GM23338 (cell line): ENCODE measurements around the gene TNFAIP3. TPM values are rescaled to one million over a fixed set of nuclear protein-coding genes. Genes with fewer than 3 reads are reported as not detected.

Experiments
- ATAC-seq: fragments of 200-7000 bp; cut with Tn5 transposase; 3 replicates; pipeline ENCODE4 v1.9.1; 2020
- DNase-seq: peaks from one replicate; pipeline ENCODE4 v3.0.0-alpha.2; 2015; ENCODE audit warnings: low spot score
- H2AFZ ChIP-seq: fragments of 200-600 bp; sonication (generic); 2 replicates; pipeline ENCODE4 v1.8.0; 2016; ENCODE audit warnings: antibody characterized with exemption, mild to moderate bottlenecking, moderate library complexity
- H3F3A ChIP-seq: fragments of 200-600 bp; sonication (generic); replicated peaks from 2 replicates; pipeline ENCODE4 v1.8.0; 2017; ENCODE audit warnings: antibody characterized with exemption, mixed run types, low read depth
- H3K27ac ChIP-seq: fragments of 200-600 bp; sonication (generic); 2 replicates; pipeline ENCODE4 v1.6.1; 2016; ENCODE audit warnings: low read depth
- H3K27me3 ChIP-seq: fragments of 200-600 bp; sonication (generic); 2 replicates; pipeline ENCODE4 v1.8.0; 2016; ENCODE audit warnings: mild to moderate bottlenecking, mixed run types, moderate library complexity; ENCODE audit not compliant: insufficient read depth
- H3K36me3 ChIP-seq: fragments of 200-600 bp; sonication (generic); 2 replicates; pipeline ENCODE4 v1.8.0; 2016; ENCODE audit warnings: mild to moderate bottlenecking; ENCODE audit not compliant: insufficient read depth
- H3K4me1 ChIP-seq: fragments of 200-600 bp; sonication (generic); 2 replicates; pipeline ENCODE4 v1.8.0; 2016; ENCODE audit warnings: mild to moderate bottlenecking, moderate library complexity; ENCODE audit not compliant: insufficient read depth
- H3K4me2 ChIP-seq: fragments of 200-600 bp; sonication (generic); 2 replicates; pipeline ENCODE4 v1.7.1; 2017; ENCODE audit warnings: mixed run types
- H3K4me3 ChIP-seq: fragments of 200-600 bp; sonication (generic); 2 replicates; pipeline ENCODE4 v1.6.1; 2016; ENCODE audit warnings: mixed run types
- H3K79me2 ChIP-seq: fragments of 200-600 bp; sonication (generic); replicated peaks from 2 replicates; pipeline ENCODE4 v1.8.0; 2017; ENCODE audit warnings: mild to moderate bottlenecking; ENCODE audit not compliant: insufficient read depth
- H3K9me2 ChIP-seq: fragments of 200-600 bp; sonication (generic); 2 replicates; pipeline ENCODE4 v1.8.0; 2017; ENCODE audit not compliant: insufficient read depth
- H4K20me1 ChIP-seq: fragments of 200-600 bp; sonication (generic); replicated peaks from 2 replicates; pipeline ENCODE4 v1.8.0; 2017; ENCODE audit warnings: mild to moderate bottlenecking; ENCODE audit not compliant: insufficient read depth
- H3K27ac Mint-ChIP-seq: 2 replicates; pipeline ENCODE4 v1.8.0; 2020; ENCODE audit warnings: inconsistent platforms, mild to moderate bottlenecking, moderate library complexity, mixed read lengths
- H3K27me3 Mint-ChIP-seq: 3 replicates; pipeline ENCODE4 v1.8.0; 2022; ENCODE audit warnings: low read depth, mild to moderate bottlenecking, moderate library complexity, mixed read lengths, inconsistent platforms; ENCODE audit not compliant: insufficient read depth, poor library complexity
- H3K36me3 Mint-ChIP-seq: 3 replicates; pipeline ENCODE4 v1.8.0; 2021; ENCODE audit warnings: low read depth, mild to moderate bottlenecking, inconsistent platforms, moderate library complexity, mixed read lengths
- H3K4me1 Mint-ChIP-seq: 3 replicates; pipeline ENCODE4 v1.8.0; 2020; ENCODE audit warnings: mild to moderate bottlenecking, inconsistent platforms, mixed read lengths
- H3K4me3 Mint-ChIP-seq: 3 replicates; pipeline ENCODE4 v1.8.0; 2021; ENCODE audit warnings: moderate library complexity, mild to moderate bottlenecking, inconsistent platforms, mixed read lengths
- H3K9me3 Mint-ChIP-seq: 3 replicates; pipeline ENCODE4 v1.8.0; 2020; ENCODE audit warnings: moderate library complexity, mild to moderate bottlenecking, inconsistent platforms, mixed read lengths
- CREB1 ChIP-seq: fragments of 250-450 bp; sonication (Bioruptor Pico); IDR thresholded peaks from 2 replicates; pipeline ENCODE4 v1.5.0; 2020; ENCODE audit warnings: low read depth, mild to moderate bottlenecking, moderate library complexity
- EZH2 ChIP-seq: fragments of 200-600 bp; sonication (generic); IDR thresholded peaks from one replicate; pipeline ENCODE4 v1.8.0; 2017; ENCODE audit warnings: antibody characterized with exemption, mild to moderate bottlenecking, low read depth; ENCODE audit not compliant: unreplicated experiment
- EZH2phosphoT487 ChIP-seq: fragments of 200-600 bp; sonication (generic); IDR thresholded peaks from one replicate; pipeline ENCODE4 v1.8.1; 2018; ENCODE audit warnings: antibody characterized with exemption; ENCODE audit not compliant: unreplicated experiment
- JUNB ChIP-seq: IDR thresholded peaks from one replicate; pipeline ENCODE4 v1.6.1; 2016; ENCODE audit warnings: antibody characterized with exemption; ENCODE audit not compliant: unreplicated experiment
- NANOG ChIP-seq: IDR thresholded peaks from 2 replicates; pipeline ENCODE4 v1.6.1; 2016; ENCODE audit warnings: antibody characterized with exemption, borderline replicate concordance
- POLR2AphosphoS5 ChIP-seq: IDR thresholded peaks from 2 replicates; pipeline ENCODE4 v1.6.1; 2016; ENCODE audit warnings: antibody characterized with exemption, low read depth
- STAT1 ChIP-seq: IDR thresholded peaks from one replicate; pipeline ENCODE4 v1.6.1; 2016; ENCODE audit warnings: antibody characterized with exemption; ENCODE audit not compliant: unreplicated experiment
- ZNF114 ChIP-seq: fragments of 250-450 bp; sonication (Bioruptor Pico); IDR thresholded peaks from 2 replicates; pipeline ENCODE4 v1.5.0; 2020; ENCODE audit warnings: mild to moderate bottlenecking, moderate library complexity
- ZNF331 ChIP-seq: fragments of 250-450 bp; sonication (Bioruptor Pico); IDR thresholded peaks from 2 replicates; pipeline ENCODE4 v1.5.0; 2020; ENCODE audit warnings: low read depth, mild to moderate bottlenecking, moderate library complexity
- polyA plus RNA-seq: library from polyadenylated mRNA; unstranded; fragments of >200 nt; fragmentation: Nextera tagmentation; extraction: Ambion mirVana; gene quantifications from 2 replicates; pipeline ENCODE4 v1.2.1, GENCODE V29; 2016
- total RNA-seq: library from RNA; depleted of rRNA; stranded (reverse); fragments of >200 nt; shearing (Covaris generic); gene quantifications from 2 replicates; pipeline ENCODE4 v1.2.3, GENCODE V29; 2014
- TF ChIP-seq, protein P1 (sequence below), 2 experiments: fragments of 200-600 bp in 1 of 2; sonication (generic) in 1 of 2; conservative IDR thresholded peaks; 2 replicates each; pipeline versions ENCODE4 v1.5.1 to v1.6.1; 2016 to 2017; ENCODE audit warnings: antibody characterized with exemption in 2 of 2, low read depth in 2 of 2, mild to moderate bottlenecking in 2 of 2, moderate library complexity in 1 of 2
- TF ChIP-seq, protein P2 (sequence below): fragments of 250-450 bp; sonication (Bioruptor Pico); IDR thresholded peaks from 2 replicates; pipeline ENCODE4 v1.5.0; 2020; ENCODE audit warnings: mild to moderate bottlenecking, moderate library complexity
- TF ChIP-seq, protein P3 (sequence below): IDR thresholded peaks from one replicate; pipeline ENCODE4 v1.6.1; 2018; ENCODE audit warnings: antibody characterized with exemption; ENCODE audit not compliant: unreplicated experiment

The TNFAIP3 gene
- total and polyA plus RNA-seq, 2 experiments from 2014 or later, result 2.1 to 2.3 TPM

DNA sequence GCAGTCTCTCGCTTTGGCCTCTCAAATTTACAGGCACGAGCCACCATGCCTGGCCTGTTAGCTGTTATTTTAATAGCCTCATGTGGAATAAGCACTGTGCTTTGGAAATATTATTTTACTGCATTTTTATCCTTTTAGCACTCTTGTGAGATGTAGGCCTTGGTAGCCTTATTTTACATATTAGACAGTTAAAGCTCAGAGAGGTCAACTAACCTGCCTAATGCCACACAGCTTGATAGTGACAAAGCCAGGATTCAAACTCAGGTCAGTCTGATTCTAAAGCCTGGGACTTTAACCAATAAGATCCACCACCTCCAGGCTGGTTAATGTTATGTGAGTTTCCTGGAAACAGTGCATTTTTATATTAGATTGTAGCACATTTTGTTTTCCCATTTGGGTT lies 9.5 kb downstream of the TNFAIP3 start:
- Mint-ChIP-seq H3K27me3 (peaks cover 12% of the 10 kb centered on the region), H3K36me3 (0 out of 3 replicates have a peak, but pooled peaks cover 3% of the 10 kb centered on the region), H3K27ac (no peak overlapping the region), H3K4me3 (no peak overlapping the region), H3K9me3 (no peaks in the 10 kb centered on the region), H3K4me1 (peaks cover 21% of the 10 kb centered on the region)
- H2AFZ ChIP-seq, result no peak overlapping the region
- no peaks in the 10 kb centered on the region for H3K27me3 ChIP-seq
- peaks cover 26% of the 10 kb centered on the region for H3K4me1 ChIP-seq
- 0 out of 2 replicates have a peak, but pooled peaks cover 4% of the 10 kb centered on the region for H3K36me3 ChIP-seq
- H3K4me2 ChIP-seq, result no peak overlapping the region
- no peaks in the 10 kb centered on the region for H3K79me2 ChIP-seq
- no peaks in the 10 kb centered on the region for H3K9me2 ChIP-seq
- no peak for DNase-seq
- H4K20me1 ChIP-seq, result no peaks in the 10 kb centered on the region
- no peak overlapping the region for H3K27ac ChIP-seq
- H3F3A ChIP-seq, result no peaks in the 10 kb centered on the region
- no peak overlapping the region for H3K4me3 ChIP-seq
- ATAC-seq, result no peak
- no peak for TF ChIP-seq EZH2phosphoT487
- no peak for TF ChIP-seq CREB1
- TF ChIP-seq, protein P1, sequence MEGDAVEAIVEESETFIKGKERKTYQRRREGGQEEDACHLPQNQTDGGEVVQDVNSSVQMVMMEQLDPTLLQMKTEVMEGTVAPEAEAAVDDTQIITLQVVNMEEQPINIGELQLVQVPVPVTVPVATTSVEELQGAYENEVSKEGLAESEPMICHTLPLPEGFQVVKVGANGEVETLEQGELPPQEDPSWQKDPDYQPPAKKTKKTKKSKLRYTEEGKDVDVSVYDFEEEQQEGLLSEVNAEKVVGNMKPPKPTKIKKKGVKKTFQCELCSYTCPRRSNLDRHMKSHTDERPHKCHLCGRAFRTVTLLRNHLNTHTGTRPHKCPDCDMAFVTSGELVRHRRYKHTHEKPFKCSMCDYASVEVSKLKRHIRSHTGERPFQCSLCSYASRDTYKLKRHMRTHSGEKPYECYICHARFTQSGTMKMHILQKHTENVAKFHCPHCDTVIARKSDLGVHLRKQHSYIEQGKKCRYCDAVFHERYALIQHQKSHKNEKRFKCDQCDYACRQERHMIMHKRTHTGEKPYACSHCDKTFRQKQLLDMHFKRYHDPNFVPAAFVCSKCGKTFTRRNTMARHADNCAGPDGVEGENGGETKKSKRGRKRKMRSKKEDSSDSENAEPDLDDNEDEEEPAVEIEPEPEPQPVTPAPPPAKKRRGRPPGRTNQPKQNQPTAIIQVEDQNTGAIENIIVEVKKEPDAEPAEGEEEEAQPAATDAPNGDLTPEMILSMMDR (conservative IDR thresholded peaks at IDR 0.05; ENCODE audit: low read depth in 2 of 2), result no peak
- TF ChIP-seq STAT1, result no peak
- TF ChIP-seq ZNF114 (CRISPR knock-in tag), result no peak
- no peak for TF ChIP-seq POLR2AphosphoS5
- TF ChIP-seq, protein P2, sequence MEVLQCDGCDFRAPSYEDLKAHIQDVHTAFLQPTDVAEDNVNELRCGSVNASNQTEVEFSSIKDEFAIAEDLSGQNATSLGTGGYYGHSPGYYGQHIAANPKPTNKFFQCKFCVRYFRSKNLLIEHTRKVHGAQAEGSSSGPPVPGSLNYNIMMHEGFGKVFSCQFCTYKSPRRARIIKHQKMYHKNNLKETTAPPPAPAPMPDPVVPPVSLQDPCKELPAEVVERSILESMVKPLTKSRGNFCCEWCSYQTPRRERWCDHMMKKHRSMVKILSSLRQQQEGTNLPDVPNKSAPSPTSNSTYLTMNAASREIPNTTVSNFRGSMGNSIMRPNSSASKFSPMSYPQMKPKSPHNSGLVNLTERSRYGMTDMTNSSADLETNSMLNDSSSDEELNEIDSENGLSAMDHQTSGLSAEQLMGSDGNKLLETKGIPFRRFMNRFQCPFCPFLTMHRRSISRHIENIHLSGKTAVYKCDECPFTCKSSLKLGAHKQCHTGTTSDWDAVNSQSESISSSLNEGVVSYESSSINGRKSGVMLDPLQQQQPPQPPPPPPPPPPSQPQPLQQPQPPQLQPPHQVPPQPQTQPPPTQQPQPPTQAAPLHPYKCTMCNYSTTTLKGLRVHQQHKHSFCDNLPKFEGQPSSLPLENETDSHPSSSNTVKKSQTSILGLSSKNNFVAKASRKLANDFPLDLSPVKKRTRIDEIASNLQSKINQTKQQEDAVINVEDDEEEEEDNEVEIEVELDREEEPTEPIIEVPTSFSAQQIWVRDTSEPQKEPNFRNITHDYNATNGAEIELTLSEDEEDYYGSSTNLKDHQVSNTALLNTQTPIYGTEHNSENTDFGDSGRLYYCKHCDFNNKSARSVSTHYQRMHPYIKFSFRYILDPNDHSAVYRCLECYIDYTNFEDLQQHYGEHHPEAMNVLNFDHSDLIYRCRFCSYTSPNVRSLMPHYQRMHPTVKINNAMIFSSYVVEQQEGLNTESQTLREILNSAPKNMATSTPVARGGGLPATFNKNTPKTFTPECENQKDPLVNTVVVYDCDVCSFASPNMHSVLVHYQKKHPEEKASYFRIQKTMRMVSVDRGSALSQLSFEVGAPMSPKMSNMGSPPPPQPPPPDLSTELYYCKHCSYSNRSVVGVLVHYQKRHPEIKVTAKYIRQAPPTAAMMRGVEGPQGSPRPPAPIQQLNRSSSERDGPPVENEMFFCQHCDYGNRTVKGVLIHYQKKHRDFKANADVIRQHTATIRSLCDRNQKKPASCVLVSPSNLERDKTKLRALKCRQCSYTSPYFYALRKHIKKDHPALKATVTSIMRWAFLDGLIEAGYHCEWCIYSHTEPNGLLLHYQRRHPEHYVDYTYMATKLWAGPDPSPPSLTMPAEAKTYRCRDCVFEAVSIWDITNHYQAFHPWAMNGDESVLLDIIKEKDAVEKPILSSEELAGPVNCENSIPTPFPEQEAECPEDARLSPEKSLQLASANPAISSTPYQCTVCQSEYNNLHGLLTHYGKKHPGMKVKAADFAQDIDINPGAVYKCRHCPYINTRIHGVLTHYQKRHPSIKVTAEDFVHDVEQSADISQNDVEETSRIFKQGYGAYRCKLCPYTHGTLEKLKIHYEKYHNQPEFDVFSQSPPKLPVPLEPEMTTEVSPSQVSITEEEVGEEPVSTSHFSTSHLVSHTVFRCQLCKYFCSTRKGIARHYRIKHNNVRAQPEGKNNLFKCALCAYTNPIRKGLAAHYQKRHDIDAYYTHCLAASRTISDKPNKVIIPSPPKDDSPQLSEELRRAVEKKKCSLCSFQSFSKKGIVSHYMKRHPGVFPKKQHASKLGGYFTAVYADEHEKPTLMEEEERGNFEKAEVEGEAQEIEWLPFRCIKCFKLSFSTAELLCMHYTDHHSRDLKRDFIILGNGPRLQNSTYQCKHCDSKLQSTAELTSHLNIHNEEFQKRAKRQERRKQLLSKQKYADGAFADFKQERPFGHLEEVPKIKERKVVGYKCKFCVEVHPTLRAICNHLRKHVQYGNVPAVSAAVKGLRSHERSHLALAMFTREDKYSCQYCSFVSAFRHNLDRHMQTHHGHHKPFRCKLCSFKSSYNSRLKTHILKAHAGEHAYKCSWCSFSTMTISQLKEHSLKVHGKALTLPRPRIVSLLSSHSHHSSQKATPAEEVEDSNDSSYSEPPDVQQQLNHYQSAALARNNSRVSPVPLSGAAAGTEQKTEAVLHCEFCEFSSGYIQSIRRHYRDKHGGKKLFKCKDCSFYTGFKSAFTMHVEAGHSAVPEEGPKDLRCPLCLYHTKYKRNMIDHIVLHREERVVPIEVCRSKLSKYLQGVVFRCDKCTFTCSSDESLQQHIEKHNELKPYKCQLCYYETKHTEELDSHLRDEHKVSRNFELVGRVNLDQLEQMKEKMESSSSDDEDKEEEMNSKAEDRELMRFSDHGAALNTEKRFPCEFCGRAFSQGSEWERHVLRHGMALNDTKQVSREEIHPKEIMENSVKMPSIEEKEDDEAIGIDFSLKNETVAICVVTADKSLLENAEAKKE (CRISPR knock-in tag), result no peak
- TF ChIP-seq EZH2, result no peak
- TF ChIP-seq ZNF331 (CRISPR knock-in tag), result no peak
- no peak for TF ChIP-seq NANOG
- TF ChIP-seq JUNB, result no peak
- TF ChIP-seq, protein P3, sequence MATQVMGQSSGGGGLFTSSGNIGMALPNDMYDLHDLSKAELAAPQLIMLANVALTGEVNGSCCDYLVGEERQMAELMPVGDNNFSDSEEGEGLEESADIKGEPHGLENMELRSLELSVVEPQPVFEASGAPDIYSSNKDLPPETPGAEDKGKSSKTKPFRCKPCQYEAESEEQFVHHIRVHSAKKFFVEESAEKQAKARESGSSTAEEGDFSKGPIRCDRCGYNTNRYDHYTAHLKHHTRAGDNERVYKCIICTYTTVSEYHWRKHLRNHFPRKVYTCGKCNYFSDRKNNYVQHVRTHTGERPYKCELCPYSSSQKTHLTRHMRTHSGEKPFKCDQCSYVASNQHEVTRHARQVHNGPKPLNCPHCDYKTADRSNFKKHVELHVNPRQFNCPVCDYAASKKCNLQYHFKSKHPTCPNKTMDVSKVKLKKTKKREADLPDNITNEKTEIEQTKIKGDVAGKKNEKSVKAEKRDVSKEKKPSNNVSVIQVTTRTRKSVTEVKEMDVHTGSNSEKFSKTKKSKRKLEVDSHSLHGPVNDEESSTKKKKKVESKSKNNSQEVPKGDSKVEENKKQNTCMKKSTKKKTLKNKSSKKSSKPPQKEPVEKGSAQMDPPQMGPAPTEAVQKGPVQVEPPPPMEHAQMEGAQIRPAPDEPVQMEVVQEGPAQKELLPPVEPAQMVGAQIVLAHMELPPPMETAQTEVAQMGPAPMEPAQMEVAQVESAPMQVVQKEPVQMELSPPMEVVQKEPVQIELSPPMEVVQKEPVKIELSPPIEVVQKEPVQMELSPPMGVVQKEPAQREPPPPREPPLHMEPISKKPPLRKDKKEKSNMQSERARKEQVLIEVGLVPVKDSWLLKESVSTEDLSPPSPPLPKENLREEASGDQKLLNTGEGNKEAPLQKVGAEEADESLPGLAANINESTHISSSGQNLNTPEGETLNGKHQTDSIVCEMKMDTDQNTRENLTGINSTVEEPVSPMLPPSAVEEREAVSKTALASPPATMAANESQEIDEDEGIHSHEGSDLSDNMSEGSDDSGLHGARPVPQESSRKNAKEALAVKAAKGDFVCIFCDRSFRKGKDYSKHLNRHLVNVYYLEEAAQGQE, result no peak
